ENCODE measurements around the gene LRCOL1.

Gene LRCOL1

GRCh38 chr12:132635076-132635955, 24.9 kb upstream of the LRCOL1 start:
- no peak for DNase-seq (ENCODE audit: low read depth in 2 of 2)

GRCh38 chr12:132634411-132634990, 24.1 kb upstream of the LRCOL1 start:
- DNase-seq (ENCODE audit: low read depth in 2 of 2): no peak

GRCh38 chr12:132633901-132634300, 23.5 kb upstream of the LRCOL1 start:
- DNase-seq (ENCODE audit: low read depth in 2 of 2): no peak

- DNase-seq (ENCODE audit: low read depth in 2 of 2): no peak
Observed at GRCh38 chr12:132633398-132633797, 23.0 kb upstream of the LRCOL1 start.

- DNase-seq (ENCODE audit: low read depth in 2 of 2): no peak
Observed at GRCh38 chr12:132632521-132633228, 22.3 kb upstream of the LRCOL1 start.

GRCh38 chr12:132631666-132632065, 21.3 kb upstream of the LRCOL1 start:
- no peak for DNase-seq (ENCODE audit: low read depth in 2 of 2)

GRCh38 chr12:132630672-132631071, 20.3 kb upstream of the LRCOL1 start:
- DNase-seq (ENCODE audit: low read depth in 2 of 2): no peak

- no peak for DNase-seq (ENCODE audit: low read depth in 2 of 2)
Observed at GRCh38 chr12:132629330-132629729, 18.9 kb upstream of the LRCOL1 start.

- no peak for DNase-seq (ENCODE audit: low read depth in 2 of 2)
Observed at GRCh38 chr12:132625731-132626430, 15.5 kb upstream of the LRCOL1 start.

GRCh38 chr12:132624910-132625630, 14.7 kb upstream of the LRCOL1 start:
- no peak for DNase-seq (ENCODE audit: low read depth in 2 of 2)

- no peak for DNase-seq (ENCODE audit: low read depth in 2 of 2)
Observed at GRCh38 chr12:132624186-132624855, 13.9 kb upstream of the LRCOL1 start.

GRCh38 chr12:132623072-132623869, 12.9 kb upstream of the LRCOL1 start:
- no peak for DNase-seq (ENCODE audit: low read depth in 2 of 2)

- DNase-seq (ENCODE audit: low read depth in 2 of 2): no peak
Observed at GRCh38 chr12:132622437-132623071, 12.2 kb upstream of the LRCOL1 start.

- DNase-seq (ENCODE audit: low read depth in 2 of 2): no peak
Observed at GRCh38 chr12:132621657-132622435, 11.5 kb upstream of the LRCOL1 start.

GRCh38 chr12:132620899-132621656, 10.7 kb upstream of the LRCOL1 start:
- DNase-seq (ENCODE audit: low read depth in 2 of 2): no peak

- DNase-seq (ENCODE audit: low read depth in 2 of 2): no peak
Observed at GRCh38 chr12:132620113-132620898, 9.9 kb upstream of the LRCOL1 start.

All from activated CD4-positive, alpha-beta T cell treated with anti-CD3 and anti-CD28 coated beads for 24 hours (primary cell).